ENCODE data around the gene FOXF1. TPM values are rescaled to one million over a fixed set of nuclear protein-coding genes. Genes with fewer than 3 reads are reported as not detected.

FOXF1 gene
- total and polyA plus RNA-seq, 4 donors, result 0.56 to 1.2 (median 0.89) TPM

DNA sequence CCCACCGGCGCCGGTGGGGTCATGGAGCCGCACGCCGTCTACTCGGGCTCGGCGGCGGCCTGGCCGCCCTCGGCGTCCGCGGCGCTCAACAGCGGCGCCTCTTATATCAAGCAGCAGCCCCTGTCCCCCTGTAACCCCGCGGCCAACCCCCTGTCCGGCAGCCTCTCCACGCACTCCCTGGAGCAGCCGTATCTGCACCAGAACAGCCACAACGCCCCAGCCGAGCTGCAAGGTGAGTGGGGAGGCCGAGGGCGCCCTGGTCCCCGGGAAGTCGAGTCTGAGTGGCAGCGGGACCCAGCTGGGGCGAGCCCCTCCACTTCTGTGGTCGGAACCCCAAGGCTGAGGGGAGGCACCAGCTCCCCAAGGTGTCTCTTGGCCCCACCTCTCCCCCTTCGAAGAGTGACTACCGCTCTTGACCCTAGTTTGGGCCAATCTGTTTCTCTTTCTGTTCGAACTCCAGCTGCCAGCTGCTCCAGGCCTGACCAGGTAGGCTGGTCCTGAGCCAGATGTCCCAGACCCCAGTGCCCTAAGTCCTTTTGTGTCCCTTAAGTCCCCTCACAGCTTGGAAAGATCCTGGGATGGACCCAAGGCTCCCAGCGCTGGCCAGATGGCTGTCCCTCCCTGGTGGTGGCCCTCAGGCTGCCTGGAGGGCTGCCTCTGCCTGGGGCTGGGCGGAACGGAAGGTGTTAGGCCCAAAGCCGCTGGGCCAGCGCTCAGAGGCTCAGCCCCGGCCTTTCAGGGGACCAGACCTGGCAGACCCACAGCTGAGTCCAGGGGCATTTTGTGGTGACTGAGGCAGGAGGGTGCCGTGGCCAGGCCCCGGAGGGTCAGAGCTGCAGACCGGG is 1.2 kb downstream of the FOXF1 start (continued):
- TF ChIP-seq, protein P1, sequence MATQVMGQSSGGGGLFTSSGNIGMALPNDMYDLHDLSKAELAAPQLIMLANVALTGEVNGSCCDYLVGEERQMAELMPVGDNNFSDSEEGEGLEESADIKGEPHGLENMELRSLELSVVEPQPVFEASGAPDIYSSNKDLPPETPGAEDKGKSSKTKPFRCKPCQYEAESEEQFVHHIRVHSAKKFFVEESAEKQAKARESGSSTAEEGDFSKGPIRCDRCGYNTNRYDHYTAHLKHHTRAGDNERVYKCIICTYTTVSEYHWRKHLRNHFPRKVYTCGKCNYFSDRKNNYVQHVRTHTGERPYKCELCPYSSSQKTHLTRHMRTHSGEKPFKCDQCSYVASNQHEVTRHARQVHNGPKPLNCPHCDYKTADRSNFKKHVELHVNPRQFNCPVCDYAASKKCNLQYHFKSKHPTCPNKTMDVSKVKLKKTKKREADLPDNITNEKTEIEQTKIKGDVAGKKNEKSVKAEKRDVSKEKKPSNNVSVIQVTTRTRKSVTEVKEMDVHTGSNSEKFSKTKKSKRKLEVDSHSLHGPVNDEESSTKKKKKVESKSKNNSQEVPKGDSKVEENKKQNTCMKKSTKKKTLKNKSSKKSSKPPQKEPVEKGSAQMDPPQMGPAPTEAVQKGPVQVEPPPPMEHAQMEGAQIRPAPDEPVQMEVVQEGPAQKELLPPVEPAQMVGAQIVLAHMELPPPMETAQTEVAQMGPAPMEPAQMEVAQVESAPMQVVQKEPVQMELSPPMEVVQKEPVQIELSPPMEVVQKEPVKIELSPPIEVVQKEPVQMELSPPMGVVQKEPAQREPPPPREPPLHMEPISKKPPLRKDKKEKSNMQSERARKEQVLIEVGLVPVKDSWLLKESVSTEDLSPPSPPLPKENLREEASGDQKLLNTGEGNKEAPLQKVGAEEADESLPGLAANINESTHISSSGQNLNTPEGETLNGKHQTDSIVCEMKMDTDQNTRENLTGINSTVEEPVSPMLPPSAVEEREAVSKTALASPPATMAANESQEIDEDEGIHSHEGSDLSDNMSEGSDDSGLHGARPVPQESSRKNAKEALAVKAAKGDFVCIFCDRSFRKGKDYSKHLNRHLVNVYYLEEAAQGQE (IDR thresholded peaks at IDR 0.05), result no peak
- TF ChIP-seq TAF1 (conservative IDR thresholded peaks at IDR 0.05) (no peak), FOXA1 (IDR thresholded peaks at IDR 0.05) (no peak), NR2F2 (IDR thresholded peaks at IDR 0.05) (no peak), GABPA (IDR thresholded peaks at IDR 0.05 in 1 of 2, conservative IDR thresholded peaks at IDR 0.05 in 1 of 2) (no peak), FOXA2 (IDR thresholded peaks at IDR 0.05) (no peak)

DNA sequence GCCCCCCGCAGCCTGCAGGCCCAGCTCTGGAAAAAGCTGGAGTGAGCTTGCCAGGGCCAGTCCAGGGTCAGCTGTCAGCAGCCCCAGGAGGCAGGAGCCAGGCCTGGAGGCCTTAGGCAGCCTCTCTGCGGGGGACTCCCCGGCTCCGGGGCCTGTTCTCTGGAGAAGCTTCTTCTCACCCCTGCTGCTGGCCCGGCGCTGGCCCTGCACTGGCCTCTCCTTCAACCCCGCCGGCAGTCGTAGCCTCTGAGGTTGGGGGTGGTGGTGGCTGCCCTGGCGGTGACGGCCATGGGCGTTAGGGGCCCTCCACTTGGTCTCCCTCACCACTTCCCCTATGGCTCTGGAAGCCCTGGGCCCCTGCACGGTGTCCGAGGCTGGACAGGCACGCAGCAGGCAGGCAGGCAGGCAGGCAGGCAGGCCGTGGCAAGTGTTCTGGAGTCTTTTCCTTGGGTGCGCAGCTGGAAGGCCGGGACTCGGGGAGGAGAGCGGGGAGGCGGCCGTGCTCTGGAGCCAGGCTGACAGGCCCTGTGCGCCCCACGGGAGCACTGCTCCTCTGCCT is 2.1 kb downstream of the FOXF1 start:
- H3K27ac ChIP-seq (ENCODE audit: low read depth in 1 of 2, low read length in 2 of 2), result peak overlapping the region in 1 of 2 donors; percentile 71
- H3K27me3 ChIP-seq (ENCODE audit: control insufficient read depth in 4 of 4, insufficient read depth in 4 of 4, low read length in 3 of 4), result peaks cover 4 to 35% (median 16%) of the 10 kb centered on the region in 4 donors
- no peak overlapping the region for H3K9ac ChIP-seq (ENCODE audit: low read depth in 1 of 2, low read length in 2 of 2)
- H3K36me3 ChIP-seq (ENCODE audit: control insufficient read depth in 4 of 4, insufficient read depth in 3 of 4, low read depth in 1 of 4, low read length in 3 of 4), result no peaks in the 10 kb centered on the region
- no peak for DNase-seq (ENCODE audit: low spot score)
- H3K4me3 ChIP-seq (ENCODE audit: low read depth in 1 of 3, low read length in 3 of 3), result peak overlapping the region in 1 of 3 donors; percentile 53
- peaks cover 14 to 46% (median 22%) of the 10 kb centered on the region in 4 donors for H3K4me1 ChIP-seq (ENCODE audit: control insufficient read depth in 4 of 4, insufficient read depth in 4 of 4, low read length in 3 of 4)
- no peaks in the 10 kb centered on the region for H3K9me3 ChIP-seq (ENCODE audit: control insufficient read depth in 4 of 4, low read length in 3 of 4)
- TF ChIP-seq TAF1 (conservative IDR thresholded peaks at IDR 0.05) (no peak), FOXA1 (IDR thresholded peaks at IDR 0.05) (no peak), NR2F2 (IDR thresholded peaks at IDR 0.05) (no peak), YY1 (IDR thresholded peaks at IDR 0.05) (no peak), JUND (IDR thresholded peaks at IDR 0.05) (no peak), RXRA (IDR thresholded peaks at IDR 0.05) (no peak), FOXA2 (IDR thresholded peaks at IDR 0.05) (no peak), RAD21 (IDR thresholded peaks at IDR 0.05) (no peak), EGR1 (IDR thresholded peaks at IDR 0.05; ENCODE audit: low read depth in 2 of 2) (no peak), SP1 (IDR thresholded peaks at IDR 0.05) (no peak), HNF4G (IDR thresholded peaks at IDR 0.05) (no peak), HNF4A (conservative IDR thresholded peaks at IDR 0.05) (no peak), GABPA (IDR thresholded peaks at IDR 0.05 in 1 of 2, conservative IDR thresholded peaks at IDR 0.05 in 1 of 2) (no peak)
- TF ChIP-seq, protein P1 (IDR thresholded peaks at IDR 0.05), result no peak
- TF ChIP-seq, protein P2, sequence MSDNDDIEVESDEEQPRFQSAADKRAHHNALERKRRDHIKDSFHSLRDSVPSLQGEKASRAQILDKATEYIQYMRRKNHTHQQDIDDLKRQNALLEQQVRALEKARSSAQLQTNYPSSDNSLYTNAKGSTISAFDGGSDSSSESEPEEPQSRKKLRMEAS (IDR thresholded peaks at IDR 0.05), result no peak
- TF ChIP-seq, protein P3, sequence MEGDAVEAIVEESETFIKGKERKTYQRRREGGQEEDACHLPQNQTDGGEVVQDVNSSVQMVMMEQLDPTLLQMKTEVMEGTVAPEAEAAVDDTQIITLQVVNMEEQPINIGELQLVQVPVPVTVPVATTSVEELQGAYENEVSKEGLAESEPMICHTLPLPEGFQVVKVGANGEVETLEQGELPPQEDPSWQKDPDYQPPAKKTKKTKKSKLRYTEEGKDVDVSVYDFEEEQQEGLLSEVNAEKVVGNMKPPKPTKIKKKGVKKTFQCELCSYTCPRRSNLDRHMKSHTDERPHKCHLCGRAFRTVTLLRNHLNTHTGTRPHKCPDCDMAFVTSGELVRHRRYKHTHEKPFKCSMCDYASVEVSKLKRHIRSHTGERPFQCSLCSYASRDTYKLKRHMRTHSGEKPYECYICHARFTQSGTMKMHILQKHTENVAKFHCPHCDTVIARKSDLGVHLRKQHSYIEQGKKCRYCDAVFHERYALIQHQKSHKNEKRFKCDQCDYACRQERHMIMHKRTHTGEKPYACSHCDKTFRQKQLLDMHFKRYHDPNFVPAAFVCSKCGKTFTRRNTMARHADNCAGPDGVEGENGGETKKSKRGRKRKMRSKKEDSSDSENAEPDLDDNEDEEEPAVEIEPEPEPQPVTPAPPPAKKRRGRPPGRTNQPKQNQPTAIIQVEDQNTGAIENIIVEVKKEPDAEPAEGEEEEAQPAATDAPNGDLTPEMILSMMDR (IDR thresholded peaks at IDR 0.05; ENCODE audit: low read depth, low read length, missing input control), result no peak
- TF ChIP-seq, protein P4, sequence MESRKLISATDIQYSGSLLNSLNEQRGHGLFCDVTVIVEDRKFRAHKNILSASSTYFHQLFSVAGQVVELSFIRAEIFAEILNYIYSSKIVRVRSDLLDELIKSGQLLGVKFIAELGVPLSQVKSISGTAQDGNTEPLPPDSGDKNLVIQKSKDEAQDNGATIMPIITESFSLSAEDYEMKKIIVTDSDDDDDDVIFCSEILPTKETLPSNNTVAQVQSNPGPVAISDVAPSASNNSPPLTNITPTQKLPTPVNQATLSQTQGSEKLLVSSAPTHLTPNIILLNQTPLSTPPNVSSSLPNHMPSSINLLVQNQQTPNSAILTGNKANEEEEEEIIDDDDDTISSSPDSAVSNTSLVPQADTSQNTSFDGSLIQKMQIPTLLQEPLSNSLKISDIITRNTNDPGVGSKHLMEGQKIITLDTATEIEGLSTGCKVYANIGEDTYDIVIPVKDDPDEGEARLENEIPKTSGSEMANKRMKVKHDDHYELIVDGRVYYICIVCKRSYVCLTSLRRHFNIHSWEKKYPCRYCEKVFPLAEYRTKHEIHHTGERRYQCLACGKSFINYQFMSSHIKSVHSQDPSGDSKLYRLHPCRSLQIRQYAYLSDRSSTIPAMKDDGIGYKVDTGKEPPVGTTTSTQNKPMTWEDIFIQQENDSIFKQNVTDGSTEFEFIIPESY (IDR thresholded peaks at IDR 0.05), result no peak
- WGBS, result 11% methylated on average over 24 of the region's 24 CpGs

Measured in liver (tissue), 9 donors.